ENCODE data around the gene PER1. TPM values are rescaled to one million over a fixed set of nuclear protein-coding genes. Genes with fewer than 3 reads are reported as not detected.

Gene PER1
- total RNA-seq, 1 experiment from 2014 or later: 36.5 TPM

GRCh38 chr17:8096541-8096940, 55.7 kb downstream of the PER1 start:
- Mint-ChIP-seq H3K27me3 (ENCODE audit: low read depth) (peaks cover 36% of the 10 kb centered on the region), H3K27ac (no peak overlapping the region; a peak in 1 of 7 replicates)

More at GRCh38 chr17:8096541-8096940, 55.7 kb downstream of the PER1 start:
- H2BK15ac ChIP-seq (ENCODE audit: low read depth, low read length): no peak overlapping the region
- H3K9me3 Mint-ChIP-seq: no peaks in the 10 kb centered on the region; a peak in 1 of 5 replicates
- H3K79me1 ChIP-seq (ENCODE audit: insufficient read depth, low read depth, low read length, poor library complexity, severe bottlenecking): no peaks in the 10 kb centered on the region
- no peak for TF ChIP-seq CTCF (conservative IDR thresholded peaks at IDR 0.05)
- no CpG with 5 or more reads among the region's 8 CpGs for WGBS (ENCODE audit: extremely low coverage, insufficient read length, low lambda C conversion rate)
- H2BK120ac ChIP-seq (ENCODE audit: low read depth, low read length, poor library complexity, severe bottlenecking): no peak overlapping the region
- no peak for DNase-seq
- no peak overlapping the region for H2BK5ac ChIP-seq (ENCODE audit: insufficient read length, low read length)
- H2BK20ac ChIP-seq (ENCODE audit: low read depth, low read length, poor library complexity, severe bottlenecking): no peak overlapping the region
- H2AFZ ChIP-seq (ENCODE audit: low read length): no peak overlapping the region
- H3K27me3 ChIP-seq (ENCODE audit: insufficient read depth, low read length): no peaks in the 10 kb centered on the region
- no peaks in the 10 kb centered on the region for H3K9me3 ChIP-seq (ENCODE audit: control insufficient read depth, low read depth, low read length)
- no peak overlapping the region for H2BK12ac ChIP-seq (ENCODE audit: insufficient read length, low read depth, low read length)
- no peak overlapping the region for H3K23ac ChIP-seq (ENCODE audit: insufficient read length, low read depth, low read length)
- no peaks in the 10 kb centered on the region for H4K20me1 ChIP-seq (ENCODE audit: control insufficient read depth, insufficient read depth, insufficient read length)
- H4K8ac ChIP-seq (replicated peaks; ENCODE audit: insufficient read length, low read depth, low read length): no peak overlapping the region
- H3K4me2 ChIP-seq (ENCODE audit: insufficient read depth, insufficient read length, low read length): no peak overlapping the region
- peaks cover 0 to 4% of the 10 kb centered on the region in 2 experiments; a peak in 2 of 4 replicates for H3K4me1 Mint-ChIP-seq
- H3K18ac ChIP-seq (ENCODE audit: insufficient read length, low read depth, low read length): no peak overlapping the region
- H3K36me3 Mint-ChIP-seq (ENCODE audit: insufficient read depth in 1 of 3, low read depth in 3 of 3): no peaks in the 10 kb centered on the region
- no peak overlapping the region; a peak in 1 of 5 replicates for H3K4me3 Mint-ChIP-seq
- H4K91ac ChIP-seq (ENCODE audit: insufficient read length, low read depth, low read length): no peak overlapping the region
- no peak overlapping the region for H2AK5ac ChIP-seq (ENCODE audit: insufficient read length, low read length)
- H3K14ac ChIP-seq (ENCODE audit: insufficient read depth, low read length): no peak overlapping the region
- H3K56ac ChIP-seq (ENCODE audit: insufficient read length, low read depth, low read length): no peak overlapping the region
- no peak overlapping the region for H4K5ac ChIP-seq (ENCODE audit: insufficient read length, low read depth, low read length)
- no peaks in the 10 kb centered on the region; the same call in 1 of the 2 replicates for H3K4me1 ChIP-seq (ENCODE audit: insufficient read depth, low read length)
- no peak overlapping the region for H3T11ph ChIP-seq (ENCODE audit: low read length)
- H3K23me2 ChIP-seq (ENCODE audit: insufficient read length, low read depth, low read length, poor library complexity, severe bottlenecking): no peaks in the 10 kb centered on the region
- H3K4ac ChIP-seq (ENCODE audit: low read depth, low read length): no peak overlapping the region
- H3K27ac ChIP-seq (ENCODE audit: insufficient read length, low read depth, low read length): no peak overlapping the region
- H3K79me2 ChIP-seq (ENCODE audit: insufficient read depth, low read length): no peaks in the 10 kb centered on the region
- no peak overlapping the region for H3K9ac ChIP-seq (ENCODE audit: extremely low read depth, insufficient read length, low read length)
